AG09319 (cell line): ENCODE data around the gene MARCO.

Source experiments
- DNase-seq: peaks from one replicate; pipeline ENCODE4 v3.0.0-alpha.2; 2010; ENCODE audit warnings: low read depth; ENCODE audit errors: extremely low read depth
- CTCF ChIP-seq: IDR thresholded peaks from 2 replicates; pipeline ENCODE4 v1.5.1; 2011; ENCODE audit warnings: low read depth, mild to moderate bottlenecking, inconsistent platforms, low read length, moderate library complexity

MARCO gene

GRCh38 chr2:119012345-119013301 is 70.6 kb downstream of the MARCO start:
- no peak for TF ChIP-seq CTCF
- DNase-seq: no peak

- no peak for TF ChIP-seq CTCF
- no peak for DNase-seq
Observed at GRCh38 chr2:119013671-119014070, 71.7 kb downstream of the MARCO start.

GRCh38 chr2:119015845-119016244 is 73.9 kb downstream of the MARCO start:
- DNase-seq: no peak
- no peak for TF ChIP-seq CTCF

- no peak for TF ChIP-seq CTCF
Observed at GRCh38 chr2:119019521-119019920, 77.5 kb downstream of the MARCO start.

GRCh38 chr2:119022678-119023077 is 80.7 kb downstream of the MARCO start:
- no peak for TF ChIP-seq CTCF
- DNase-seq: no peak

More at GRCh38 chr2:119019521-119019920, 77.5 kb downstream of the MARCO start:
- no peak for DNase-seq

GRCh38 chr2:119023534-119023933 is 81.5 kb downstream of the MARCO start:
- DNase-seq: no peak
- TF ChIP-seq CTCF: no peak

- TF ChIP-seq CTCF: no peak
- no peak for DNase-seq
Observed at GRCh38 chr2:119024152-119024551, 82.2 kb downstream of the MARCO start.
